Measurements from ENCODE around the gene VENTX. TPM values are rescaled to one million over a fixed set of nuclear protein-coding genes. Genes with fewer than 3 reads are reported as not detected.
"Not testable (repeated sequence)": the region's sequence is repeated elsewhere in the genome, so short reads cannot be mapped to it uniquely, and the experiment has no call there.

VENTX gene
- total RNA-seq, 1 experiment from 2014 or later = not detected

DNA sequence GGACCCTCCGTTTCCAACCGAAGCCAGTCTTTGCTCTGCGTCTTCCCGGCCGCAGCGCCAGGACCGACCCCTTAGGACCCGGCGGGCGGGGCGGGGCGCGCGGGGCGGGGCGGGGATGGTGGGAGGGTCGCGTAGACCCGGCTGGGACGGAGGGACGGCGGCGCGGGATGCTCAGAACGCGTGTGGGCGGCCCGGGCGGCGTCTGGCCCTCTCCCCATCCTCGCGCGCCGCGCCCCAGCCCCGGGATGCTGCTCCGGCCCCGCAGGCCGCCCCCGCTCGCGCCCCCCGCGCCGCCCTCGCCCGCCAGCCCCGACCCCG, 7.7 kb upstream of the VENTX start, which contains the start of gene UTF1:
Gene UTF1, plus strand, starts transcription at position 174 of the 318 bp plus-strand sequence. Its CDS starts 72 bp downstream, at position 246.
- intact Hi-C loops (cut with micrococcal nuclease) = no loop called here
- Mint-ChIP-seq H3K36me3 (ENCODE audit: insufficient read depth, unreplicated experiment) (no peaks in the 10 kb centered on the region), H3K4me3 (ENCODE audit: unreplicated experiment) (no peak within 1 kb of the TSS), H3K27me3 (ENCODE audit: insufficient read depth, unreplicated experiment) (no peaks in the 10 kb centered on the region), H3K27ac (ENCODE audit: low read depth, unreplicated experiment) (no peak within 1 kb of the TSS), H3K4me1 (ENCODE audit: insufficient read depth, unreplicated experiment) (no peaks in the 10 kb centered on the region), H3K9me3 (ENCODE audit: unreplicated experiment) (no peaks in the 10 kb centered on the region)
- DNase-seq (ENCODE audit: unreplicated experiment) = no peak
- TF ChIP-seq, protein P1, sequence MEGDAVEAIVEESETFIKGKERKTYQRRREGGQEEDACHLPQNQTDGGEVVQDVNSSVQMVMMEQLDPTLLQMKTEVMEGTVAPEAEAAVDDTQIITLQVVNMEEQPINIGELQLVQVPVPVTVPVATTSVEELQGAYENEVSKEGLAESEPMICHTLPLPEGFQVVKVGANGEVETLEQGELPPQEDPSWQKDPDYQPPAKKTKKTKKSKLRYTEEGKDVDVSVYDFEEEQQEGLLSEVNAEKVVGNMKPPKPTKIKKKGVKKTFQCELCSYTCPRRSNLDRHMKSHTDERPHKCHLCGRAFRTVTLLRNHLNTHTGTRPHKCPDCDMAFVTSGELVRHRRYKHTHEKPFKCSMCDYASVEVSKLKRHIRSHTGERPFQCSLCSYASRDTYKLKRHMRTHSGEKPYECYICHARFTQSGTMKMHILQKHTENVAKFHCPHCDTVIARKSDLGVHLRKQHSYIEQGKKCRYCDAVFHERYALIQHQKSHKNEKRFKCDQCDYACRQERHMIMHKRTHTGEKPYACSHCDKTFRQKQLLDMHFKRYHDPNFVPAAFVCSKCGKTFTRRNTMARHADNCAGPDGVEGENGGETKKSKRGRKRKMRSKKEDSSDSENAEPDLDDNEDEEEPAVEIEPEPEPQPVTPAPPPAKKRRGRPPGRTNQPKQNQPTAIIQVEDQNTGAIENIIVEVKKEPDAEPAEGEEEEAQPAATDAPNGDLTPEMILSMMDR (IDR thresholded peaks at IDR 0.05; ENCODE audit: unreplicated experiment) = no peak
- BruUV-seq (replicated peaks) = no TSS peak
- ChIA-PET POLR2A (no interaction called here), CTCF (no interaction called here)

DNA sequence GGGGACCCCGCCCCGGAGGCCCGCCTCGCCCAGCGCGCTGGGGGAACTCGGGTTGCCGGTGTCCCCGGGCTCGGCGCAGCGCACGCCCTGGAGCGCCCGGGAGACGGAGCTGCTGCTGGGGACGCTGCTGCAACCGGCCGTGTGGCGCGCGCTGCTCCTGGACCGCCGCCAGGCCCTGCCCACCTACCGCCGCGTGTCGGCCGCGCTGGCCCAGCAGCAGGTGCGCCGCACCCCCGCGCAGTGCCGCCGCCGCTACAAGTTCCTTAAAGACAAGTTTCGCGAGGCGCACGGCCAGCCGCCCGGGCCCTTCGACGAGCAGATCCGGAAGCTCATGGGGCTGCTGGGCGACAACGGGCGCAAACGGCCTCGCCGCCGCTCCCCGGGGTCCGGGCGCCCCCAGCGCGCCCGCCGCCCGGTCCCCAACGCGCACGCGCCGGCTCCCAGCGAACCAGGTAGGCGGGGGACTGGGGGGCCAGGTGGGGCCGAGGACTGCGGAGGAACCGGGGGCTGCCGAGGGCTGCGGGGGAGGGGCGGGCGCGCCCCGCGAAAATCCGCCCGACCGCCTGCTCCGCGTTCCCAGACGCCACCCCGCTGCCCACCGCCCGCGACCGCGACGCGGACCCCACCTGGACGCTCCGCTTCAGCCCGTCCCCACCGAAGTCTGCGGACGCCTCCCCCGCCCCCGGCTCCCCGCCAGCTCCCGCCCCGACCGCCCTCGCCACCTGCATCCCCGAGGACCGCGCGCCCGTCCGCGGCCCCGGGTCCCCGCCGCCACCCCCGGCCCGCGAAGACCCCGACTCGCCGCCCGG, 7.1 kb upstream of the VENTX start:
- Mint-ChIP-seq H3K27me3 (ENCODE audit: insufficient read depth, unreplicated experiment) (no peaks in the 10 kb centered on the region), H3K4me3 (ENCODE audit: unreplicated experiment) (no peak overlapping the region), H3K4me1 (ENCODE audit: insufficient read depth, unreplicated experiment) (no peaks in the 10 kb centered on the region), H3K36me3 (ENCODE audit: insufficient read depth, unreplicated experiment) (no peaks in the 10 kb centered on the region), H3K9me3 (ENCODE audit: unreplicated experiment) (no peaks in the 10 kb centered on the region), H3K27ac (ENCODE audit: low read depth, unreplicated experiment) (no peak overlapping the region)
- TF ChIP-seq, protein P1 (IDR thresholded peaks at IDR 0.05; ENCODE audit: unreplicated experiment) = no peak
- no peak for DNase-seq (ENCODE audit: unreplicated experiment)
- intact Hi-C loops (cut with micrococcal nuclease) = no loop called here
- BruUV-seq (replicated peaks) = no TSS peak
- ChIA-PET CTCF (no interaction called here), POLR2A (no interaction called here)

DNA sequence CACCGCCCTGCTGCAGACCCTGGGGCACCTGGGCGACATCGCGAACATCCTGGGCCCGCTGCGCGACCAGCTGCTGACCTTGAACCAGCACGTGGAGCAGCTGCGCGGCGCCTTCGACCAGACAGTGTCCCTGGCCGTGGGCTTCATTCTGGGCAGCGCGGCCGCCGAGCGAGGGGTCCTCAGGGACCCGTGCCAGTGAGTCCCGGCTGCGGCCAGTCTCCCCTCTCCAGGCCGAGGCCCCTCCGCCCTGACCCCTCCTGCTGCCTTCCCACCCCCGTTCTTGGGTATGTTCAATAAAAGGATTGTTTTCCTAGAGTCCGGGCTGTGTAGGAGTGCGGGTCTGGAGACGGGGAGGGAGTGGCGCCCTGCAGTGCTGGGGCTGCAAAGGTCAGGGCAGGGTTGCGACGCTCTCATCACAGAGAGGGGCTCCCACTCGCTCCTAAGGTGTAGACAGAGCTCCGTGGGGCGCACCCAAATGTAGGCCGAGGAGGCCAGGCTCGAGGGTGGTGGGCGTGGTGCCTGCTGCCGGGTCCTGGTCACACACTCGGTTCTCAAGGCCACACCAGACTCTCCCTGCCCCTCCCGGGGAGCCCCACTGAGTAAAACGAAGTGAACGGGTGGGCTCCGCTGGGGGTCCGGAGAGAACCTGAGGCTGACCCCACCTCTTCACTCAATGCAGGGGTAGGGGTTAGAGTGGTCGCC, 6.3 kb upstream of the VENTX start:
- no peak overlapping the region for H3K4me3 Mint-ChIP-seq (ENCODE audit: unreplicated experiment)
- intact Hi-C loops (cut with micrococcal nuclease) = no loop called here
- POLR2A ChIA-PET = no interaction called here
- BruUV-seq (replicated peaks) = no TSS peak
- no peaks in the 10 kb centered on the region for H3K9me3 Mint-ChIP-seq (ENCODE audit: unreplicated experiment)
- no peak overlapping the region for H3K27ac Mint-ChIP-seq (ENCODE audit: low read depth, unreplicated experiment)
- no peaks in the 10 kb centered on the region for H3K4me1 Mint-ChIP-seq (ENCODE audit: insufficient read depth, unreplicated experiment)
- TF ChIP-seq, protein P1 (IDR thresholded peaks at IDR 0.05; ENCODE audit: unreplicated experiment) = no peak
- CTCF ChIA-PET = no interaction called here
- no peaks in the 10 kb centered on the region for H3K27me3 Mint-ChIP-seq (ENCODE audit: insufficient read depth, unreplicated experiment)
- DNase-seq (ENCODE audit: unreplicated experiment) = no peak
- H3K36me3 Mint-ChIP-seq (ENCODE audit: insufficient read depth, unreplicated experiment) = no peaks in the 10 kb centered on the region

DNA sequence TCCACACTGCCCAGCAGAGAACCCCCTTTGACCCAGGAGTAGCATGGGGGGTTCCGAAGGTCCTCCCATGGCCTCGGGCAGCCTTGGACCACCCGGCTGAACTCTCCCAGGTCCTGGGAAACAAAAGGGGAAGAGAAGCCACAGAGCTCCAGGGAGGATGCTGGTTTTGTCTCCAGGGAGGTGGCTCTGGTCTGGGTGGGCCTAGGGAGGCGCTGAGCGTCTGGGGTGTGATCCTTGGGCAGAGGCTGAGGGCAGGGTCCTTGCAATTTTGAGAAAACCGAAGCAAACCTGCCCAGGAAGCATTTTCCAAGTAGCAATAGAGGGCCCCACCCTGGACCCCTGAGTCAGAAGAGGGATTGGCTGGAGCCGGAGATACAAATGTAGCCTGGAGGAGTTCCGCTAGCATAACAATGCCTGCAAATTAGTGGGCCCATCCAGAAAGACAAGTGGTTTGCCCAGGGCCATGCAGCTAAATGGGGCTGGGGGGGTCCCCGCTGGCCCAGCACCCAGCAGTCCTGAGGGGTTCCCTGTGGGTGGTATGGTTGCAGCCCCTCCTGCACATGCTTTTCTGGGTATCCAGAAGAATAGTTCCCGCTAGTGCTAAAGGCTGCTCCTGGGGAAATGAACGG, 5.6 kb upstream of the VENTX start:
- Mint-ChIP-seq H3K27ac (ENCODE audit: low read depth, unreplicated experiment) (no peak overlapping the region), H3K27me3 (ENCODE audit: insufficient read depth, unreplicated experiment) (no peaks in the 10 kb centered on the region), H3K4me1 (ENCODE audit: insufficient read depth, unreplicated experiment) (no peaks in the 10 kb centered on the region), H3K9me3 (ENCODE audit: unreplicated experiment) (no peaks in the 10 kb centered on the region), H3K4me3 (ENCODE audit: unreplicated experiment) (no peak overlapping the region), H3K36me3 (ENCODE audit: insufficient read depth, unreplicated experiment) (no peaks in the 10 kb centered on the region)
- ChIA-PET POLR2A (no interaction called here), CTCF (no interaction called here)
- intact Hi-C loops (cut with micrococcal nuclease) = no loop called here
- DNase-seq (ENCODE audit: unreplicated experiment) = no peak
- TF ChIP-seq, protein P1 (IDR thresholded peaks at IDR 0.05; ENCODE audit: unreplicated experiment) = no peak
- BruUV-seq (replicated peaks) = no TSS peak

DNA sequence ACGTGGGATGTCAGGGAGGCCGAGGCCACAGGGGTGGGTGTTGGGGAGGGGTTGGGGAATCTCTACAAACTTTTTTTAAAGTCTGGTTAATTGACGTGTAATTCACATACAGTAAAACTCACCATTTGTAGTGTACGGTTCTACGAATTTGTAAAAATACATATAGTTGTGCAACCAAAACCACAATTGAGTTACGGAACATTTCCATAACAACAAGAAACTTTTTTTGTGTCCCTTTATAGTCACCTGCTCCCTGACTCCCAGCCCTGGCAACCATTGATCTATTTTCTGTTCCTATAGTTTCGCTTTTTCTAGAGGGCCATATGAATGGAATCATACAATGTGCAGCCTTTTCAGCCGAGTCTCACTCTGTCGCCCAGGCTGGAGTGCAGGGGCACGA, 2.9 kb upstream of the VENTX start:
- POLR2A ChIA-PET; DNase-seq (ENCODE audit: unreplicated experiment); H3K36me3 Mint-ChIP-seq (ENCODE audit: insufficient read depth, unreplicated experiment); H3K27me3 Mint-ChIP-seq (ENCODE audit: insufficient read depth, unreplicated experiment); H3K27ac Mint-ChIP-seq (ENCODE audit: low read depth, unreplicated experiment); H3K9me3 Mint-ChIP-seq (ENCODE audit: unreplicated experiment); CTCF ChIA-PET; intact Hi-C loops (cut with micrococcal nuclease); H3K4me1 Mint-ChIP-seq (ENCODE audit: insufficient read depth, unreplicated experiment); BruUV-seq (replicated peaks); H3K4me3 Mint-ChIP-seq (ENCODE audit: unreplicated experiment): not testable (repeated sequence)
